H9 (cell line): Measurements from ENCODE around the gene CTRB2. TPM values are rescaled to one million over a fixed set of nuclear protein-coding genes. Genes with fewer than 3 reads are reported as not detected.

ENCODE experiments used
- DNase-seq: peaks from one replicate; pipeline ENCODE4 v3.0.0-alpha.2; 2017
- H2AFZ ChIP-seq: one replicate; pipeline ENCODE4 v1.6.1; 2013; ENCODE audit warnings: mild to moderate bottlenecking, low read length, control low read depth, moderate library complexity
- H2AK5ac ChIP-seq: 2 replicates; pipeline ENCODE4 v1.6.1; 2013; ENCODE audit warnings: low read length, control low read depth, mixed read lengths; ENCODE audit not compliant: insufficient read length
- H2BK120ac ChIP-seq: one replicate; pipeline ENCODE4 v1.6.1; 2013; ENCODE audit warnings: low read depth, mild to moderate bottlenecking, low read length, control low read depth, inconsistent platforms; ENCODE audit not compliant: poor library complexity, severe bottlenecking
- H2BK12ac ChIP-seq: 2 replicates; pipeline ENCODE4 v1.6.1; 2013; ENCODE audit warnings: low read length, control low read depth, mixed read lengths, low read depth; ENCODE audit not compliant: insufficient read length
- H2BK15ac ChIP-seq: 2 replicates; pipeline ENCODE4 v1.6.1; 2013; ENCODE audit warnings: low read depth, low read length, control low read depth
- H2BK20ac ChIP-seq: one replicate; pipeline ENCODE4 v1.6.1; 2013; ENCODE audit warnings: low read depth, mild to moderate bottlenecking, low read length, control low read depth, inconsistent platforms; ENCODE audit not compliant: poor library complexity, severe bottlenecking
- H2BK5ac ChIP-seq: 2 replicates; pipeline ENCODE4 v1.6.1; 2013; ENCODE audit warnings: low read length, control low read depth, mixed read lengths; ENCODE audit not compliant: insufficient read length
- H3K14ac ChIP-seq: 2 replicates; pipeline ENCODE4 v1.6.1; 2013; ENCODE audit warnings: low read length, control low read depth; ENCODE audit not compliant: insufficient read depth
- H3K18ac ChIP-seq: 2 replicates; pipeline ENCODE4 v1.6.1; 2013; ENCODE audit warnings: low read depth, mild to moderate bottlenecking, mixed read lengths, low read length, control low read depth; ENCODE audit not compliant: insufficient read length
- H3K23ac ChIP-seq: 2 replicates; pipeline ENCODE4 v1.6.1; 2013; ENCODE audit warnings: low read length, control low read depth, mixed read lengths, low read depth; ENCODE audit not compliant: insufficient read length
- H3K23me2 ChIP-seq: 2 replicates; pipeline ENCODE4 v1.6.1; 2013; ENCODE audit warnings: low read depth, mild to moderate bottlenecking, mixed read lengths, low read length, control low read depth; ENCODE audit not compliant: insufficient read length, poor library complexity, severe bottlenecking
- H3K27ac ChIP-seq: 2 replicates; pipeline ENCODE4 v1.5.1; 2013; ENCODE audit warnings: low read length, control low read depth, mixed read lengths, low read depth; ENCODE audit not compliant: insufficient read length
- H3K27me3 ChIP-seq: 2 replicates; pipeline ENCODE4 v1.6.1; 2013; ENCODE audit warnings: low read length, control low read depth, inconsistent platforms; ENCODE audit not compliant: insufficient read depth
- H3K4ac ChIP-seq: 2 replicates; pipeline ENCODE4 v1.6.1; 2013; ENCODE audit warnings: low read depth, mild to moderate bottlenecking, control low read depth, inconsistent platforms, low read length, moderate library complexity
- H3K4me1 ChIP-seq: 2 replicates; pipeline ENCODE4 v1.6.1; 2013; ENCODE audit warnings: low read length, control low read depth, inconsistent platforms; ENCODE audit not compliant: insufficient read depth
- H3K4me2 ChIP-seq: 2 replicates; pipeline ENCODE4 v1.6.1; 2013; ENCODE audit warnings: low read length, control low read depth, mixed read lengths; ENCODE audit not compliant: insufficient read length, insufficient read depth
- H3K56ac ChIP-seq: 2 replicates; pipeline ENCODE4 v1.6.1; 2013; ENCODE audit warnings: low read depth, mild to moderate bottlenecking, mixed read lengths, low read length, control low read depth; ENCODE audit not compliant: insufficient read length
- H3K79me1 ChIP-seq: 2 replicates; pipeline ENCODE4 v1.6.1; 2013; ENCODE audit warnings: low read depth, mild to moderate bottlenecking, moderate library complexity, low read length, control low read depth, inconsistent platforms; ENCODE audit not compliant: insufficient read depth, poor library complexity, severe bottlenecking
- H3K79me2 ChIP-seq: 2 replicates; pipeline ENCODE4 v1.6.1; 2013; ENCODE audit warnings: low read length, control low read depth, inconsistent platforms; ENCODE audit not compliant: insufficient read depth
- H3K9ac ChIP-seq: 2 replicates; pipeline ENCODE4 v1.6.1; 2013; ENCODE audit warnings: low read length, control low read depth, mixed read lengths; ENCODE audit not compliant: insufficient read length; ENCODE audit errors: extremely low read depth
- H3K9me3 ChIP-seq: one replicate; pipeline ENCODE4 v1.6.1; 2013; ENCODE audit warnings: low read depth, low read length, inconsistent platforms; ENCODE audit not compliant: control insufficient read depth
- H3T11ph ChIP-seq: one replicate; pipeline ENCODE4 v1.6.1; 2013; ENCODE audit warnings: mild to moderate bottlenecking, low read length, control low read depth, inconsistent platforms
- H4K20me1 ChIP-seq: one replicate; pipeline ENCODE4 v1.6.1; 2013; ENCODE audit not compliant: control insufficient read depth, insufficient read length, insufficient read depth
- H4K5ac ChIP-seq: 2 replicates; pipeline ENCODE4 v1.6.1; 2013; ENCODE audit warnings: low read depth, mild to moderate bottlenecking, mixed read lengths, low read length, control low read depth; ENCODE audit not compliant: insufficient read length
- H4K8ac ChIP-seq: replicated peaks from 2 replicates; pipeline ENCODE4 v1.6.1; 2013; ENCODE audit warnings: low read length, control low read depth, mixed read lengths, low read depth; ENCODE audit not compliant: insufficient read length
- H4K91ac ChIP-seq: 2 replicates; pipeline ENCODE4 v1.6.1; 2013; ENCODE audit warnings: low read depth, mild to moderate bottlenecking, moderate library complexity, mixed read lengths, low read length, control low read depth; ENCODE audit not compliant: insufficient read length
- H3K27ac Mint-ChIP-seq, 3 experiments: 2 replicates in 2 of 3; 3 replicates in 1 of 3; pipeline ENCODE4 v1.8.0; 2020 to 2021; ENCODE audit warnings: mixed read lengths in 3 of 3, mild to moderate bottlenecking in 1 of 3, moderate library complexity in 1 of 3
- H3K27me3 Mint-ChIP-seq: 2 replicates; pipeline ENCODE4 v1.8.0; 2021; ENCODE audit warnings: low read depth, mild to moderate bottlenecking, moderate library complexity, mixed read lengths
- H3K36me3 Mint-ChIP-seq, 3 experiments: 2 replicates in 2 of 3; 3 replicates in 1 of 3; pipeline ENCODE4 v1.8.0; 2020 to 2021; ENCODE audit warnings: low read depth in 3 of 3, mixed read lengths in 3 of 3; ENCODE audit not compliant: insufficient read depth in 1 of 3
- H3K4me1 Mint-ChIP-seq, 2 experiments: 2 replicates each; pipeline ENCODE4 v1.8.0; 2020; ENCODE audit warnings: mixed read lengths in 2 of 2
- H3K4me3 Mint-ChIP-seq, 2 experiments: 2 replicates in 1 of 2; 3 replicates in 1 of 2; pipeline ENCODE4 v1.8.0; 2020 to 2021; ENCODE audit warnings: mild to moderate bottlenecking in 2 of 2, mixed read lengths in 2 of 2, moderate library complexity in 1 of 2
- H3K9me3 Mint-ChIP-seq, 2 experiments: 2 replicates in 1 of 2; 3 replicates in 1 of 2; pipeline ENCODE4 v1.8.0; 2020; ENCODE audit warnings: mild to moderate bottlenecking in 2 of 2, mixed read lengths in 2 of 2, moderate library complexity in 1 of 2
- whole genome bisulfite sequencing: extraction: QIAGEN DNeasy Blood & Tissue Kit; methylation state at CpG from one replicate; pipeline ENCODE4 v1.1.7; 2013; ENCODE audit warnings: missing lambda C conversion rate, low lambda C conversion rate, mixed read lengths; ENCODE audit not compliant: insufficient read length; ENCODE audit errors: extremely low coverage; 5-methylcytosine and 5-hydroxymethylcytosine counted together
- total RNA-seq: library from RNA; stranded (reverse); gene quantifications from 2 replicates; pipeline ENCODE4 v1.2.1, GENCODE V29; 2021
- TF ChIP-seq, protein P1 (sequence below): fragments of 200-600 bp; sonication (generic); conservative IDR thresholded peaks from 3 replicates; pipeline ENCODE4 v1.8.0; 2021; ENCODE audit warnings: antibody characterized with exemption, mild to moderate bottlenecking

Gene CTRB2
- total RNA-seq, 1 experiment from 2014 or later: not detected

DNA sequence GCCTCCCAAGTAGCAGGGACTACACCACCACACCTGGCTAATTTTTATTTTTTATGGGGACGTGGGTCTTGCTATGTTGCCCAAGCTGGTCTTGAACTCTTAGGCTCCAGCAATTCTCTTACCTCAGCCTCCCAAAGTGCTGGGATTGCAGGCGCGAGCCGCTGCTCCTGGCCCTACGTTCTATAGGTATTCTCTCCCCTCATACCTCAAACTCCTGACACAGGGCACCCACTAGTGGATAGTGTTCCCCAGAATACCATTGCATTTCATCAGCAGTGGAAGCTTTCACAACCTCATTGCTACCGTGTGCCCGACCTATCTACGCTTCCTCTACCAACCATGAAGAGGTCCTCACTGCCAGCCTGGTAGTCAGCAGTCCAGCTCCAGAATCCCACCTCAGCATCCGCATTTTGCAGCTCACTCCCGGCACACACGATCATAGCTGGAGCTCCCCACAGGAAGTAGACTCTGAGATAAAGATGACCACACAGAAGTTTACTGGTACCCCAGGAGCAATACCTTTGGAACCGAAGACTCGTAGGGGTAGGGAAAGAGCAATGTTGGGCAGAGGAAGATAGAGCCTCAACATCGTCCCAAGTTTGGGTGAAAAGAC lies 9.3 kb downstream of the CTRB2 start:
- Histone ChIP-seq H3K27ac (no peak overlapping the region), H3K18ac (no peak overlapping the region), H2AFZ (no peak overlapping the region), H3K56ac (no peak overlapping the region), H4K20me1 (no peaks in the 10 kb centered on the region), H3K27me3 (no peaks in the 10 kb centered on the region), H2BK20ac (no peak overlapping the region), H3K14ac (no peak overlapping the region), H4K91ac (no peak overlapping the region), H3K4me2 (no peak overlapping the region), H3K79me1 (no peaks in the 10 kb centered on the region), H3K4ac (no peak overlapping the region), H4K5ac (no peak overlapping the region), H3K79me2 (no peaks in the 10 kb centered on the region), H2BK15ac (no peak overlapping the region), H4K8ac (no peak overlapping the region), H2BK12ac (no peak overlapping the region), H3K4me1 (no peaks in the 10 kb centered on the region), H3K9ac (no peak overlapping the region), H2BK5ac (no peak overlapping the region), H3K9me3 (no peaks in the 10 kb centered on the region), H2AK5ac (no peak overlapping the region), H3K23ac (no peak overlapping the region), H3T11ph (no peak overlapping the region), H3K23me2 (no peaks in the 10 kb centered on the region), H2BK120ac (no peak overlapping the region)
- no peak for DNase-seq
- no peaks in the 10 kb centered on the region for H3K36me3 Mint-ChIP-seq
- peaks cover 0 to 9% of the 10 kb centered on the region in 2 experiments for H3K4me1 Mint-ChIP-seq
- H3K4me3 Mint-ChIP-seq: 0 out of 5 replicates have a peak overlapping the region, but pooled peaks of 1 of the 2 experiments have one; percentile 5
- peak overlapping the region in 1 of 3 experiments; percentile 36; a peak in 1 of 7 replicates for H3K27ac Mint-ChIP-seq
- TF ChIP-seq, protein P1, sequence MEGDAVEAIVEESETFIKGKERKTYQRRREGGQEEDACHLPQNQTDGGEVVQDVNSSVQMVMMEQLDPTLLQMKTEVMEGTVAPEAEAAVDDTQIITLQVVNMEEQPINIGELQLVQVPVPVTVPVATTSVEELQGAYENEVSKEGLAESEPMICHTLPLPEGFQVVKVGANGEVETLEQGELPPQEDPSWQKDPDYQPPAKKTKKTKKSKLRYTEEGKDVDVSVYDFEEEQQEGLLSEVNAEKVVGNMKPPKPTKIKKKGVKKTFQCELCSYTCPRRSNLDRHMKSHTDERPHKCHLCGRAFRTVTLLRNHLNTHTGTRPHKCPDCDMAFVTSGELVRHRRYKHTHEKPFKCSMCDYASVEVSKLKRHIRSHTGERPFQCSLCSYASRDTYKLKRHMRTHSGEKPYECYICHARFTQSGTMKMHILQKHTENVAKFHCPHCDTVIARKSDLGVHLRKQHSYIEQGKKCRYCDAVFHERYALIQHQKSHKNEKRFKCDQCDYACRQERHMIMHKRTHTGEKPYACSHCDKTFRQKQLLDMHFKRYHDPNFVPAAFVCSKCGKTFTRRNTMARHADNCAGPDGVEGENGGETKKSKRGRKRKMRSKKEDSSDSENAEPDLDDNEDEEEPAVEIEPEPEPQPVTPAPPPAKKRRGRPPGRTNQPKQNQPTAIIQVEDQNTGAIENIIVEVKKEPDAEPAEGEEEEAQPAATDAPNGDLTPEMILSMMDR: no peak
- H3K27me3 Mint-ChIP-seq: peaks cover 6% of the 10 kb centered on the region
- H3K9me3 Mint-ChIP-seq: no peaks in the 10 kb centered on the region; a peak in 1 of 5 replicates
- WGBS: no CpG with 5 or more reads among the region's 14 CpGs
